ENCODE results near the gene DHX40. TPM values are rescaled to one million over a fixed set of nuclear protein-coding genes. Genes with fewer than 3 reads are reported as not detected.

Gene DHX40
- total RNA-seq, 1 experiment from 2014 or later, result 32.7 TPM

- Mint-ChIP-seq H3K9me3 (ENCODE audit: unreplicated experiment) (no peaks in the 10 kb centered on the region), H3K4me1 (ENCODE audit: low read depth, unreplicated experiment) (no peaks in the 10 kb centered on the region), H3K27me3 (ENCODE audit: insufficient read depth, unreplicated experiment) (peaks cover 9% of the 10 kb centered on the region), H3K27ac (ENCODE audit: unreplicated experiment) (no peak overlapping the region), H3K36me3 (ENCODE audit: insufficient read depth, unreplicated experiment) (no peaks in the 10 kb centered on the region), H3K4me3 (ENCODE audit: unreplicated experiment) (no peak overlapping the region)
- peak in 1 of 2 experiments; percentile 31 for TF ChIP-seq CTCF (IDR thresholded peaks at IDR 0.05; ENCODE audit: insufficient read depth in 1 of 2, low read depth in 1 of 2, low read length in 1 of 2, severe bottlenecking in 1 of 2, unreplicated experiment in 1 of 2)
- BruUV-seq (replicated peaks), result no TSS peak
- Histone ChIP-seq H3K27me3 (replicated peaks; ENCODE audit: control insufficient read depth, insufficient read depth, low read length) (no peaks in the 10 kb centered on the region), H3K4me3 (ENCODE audit: low read depth, low read length) (no peak overlapping the region), H3K36me3 (ENCODE audit: control insufficient read depth, insufficient read depth, low read length) (no peaks in the 10 kb centered on the region), H3K9me3 (no peaks in the 10 kb centered on the region), H3K4me1 (0 out of 2 replicates have a peak, but pooled peaks cover 5% of the 10 kb centered on the region)
- ChIA-PET CTCF (no interaction called here), POLR2A (no interaction called here)
- no peak for DNase-seq
- intact Hi-C loops (cut with micrococcal nuclease; ENCODE audit: unreplicated experiment), result no loop called here
Measured at GRCh38 chr17:59534583-59534982, 30.8 kb upstream of the DHX40 start.

- Histone ChIP-seq H3K36me3 (ENCODE audit: control insufficient read depth, insufficient read depth, low read length) (no peaks in the 10 kb centered on the region), H3K4me3 (ENCODE audit: low read depth, low read length) (no peak overlapping the region), H3K27me3 (replicated peaks; ENCODE audit: control insufficient read depth, insufficient read depth, low read length) (no peaks in the 10 kb centered on the region), H3K4me1 (no peaks in the 10 kb centered on the region), H3K9me3 (no peaks in the 10 kb centered on the region)
- no peaks in the 10 kb centered on the region for H3K9me3 Mint-ChIP-seq (ENCODE audit: unreplicated experiment)
- no peak for TF ChIP-seq CTCF (IDR thresholded peaks at IDR 0.05; ENCODE audit: insufficient read depth in 1 of 2, low read depth in 1 of 2, low read length in 1 of 2, severe bottlenecking in 1 of 2, unreplicated experiment in 1 of 2)
- intact Hi-C loops (cut with micrococcal nuclease; ENCODE audit: unreplicated experiment), result no loop called here
- H3K4me1 Mint-ChIP-seq (ENCODE audit: low read depth, unreplicated experiment), result no peaks in the 10 kb centered on the region
- DNase-seq, result no peak
- no peaks in the 10 kb centered on the region for H3K36me3 Mint-ChIP-seq (ENCODE audit: insufficient read depth, unreplicated experiment)
- H3K27me3 Mint-ChIP-seq (ENCODE audit: insufficient read depth, unreplicated experiment), result peaks cover 10% of the 10 kb centered on the region
- H3K4me3 Mint-ChIP-seq (ENCODE audit: unreplicated experiment), result no peak overlapping the region
- ChIA-PET POLR2A (interaction anchor here (0.5 kb wide), 1 partner anchor 11 kb away, joined by 4 read pairs; no protein-coding TSS in a partner anchor), CTCF (no interaction called here)
- no peak overlapping the region for H3K27ac Mint-ChIP-seq (ENCODE audit: unreplicated experiment)
- no TSS peak for BruUV-seq (replicated peaks)
Measured at GRCh38 chr17:59538195-59538909, 27.1 kb upstream of the DHX40 start.

- no peaks in the 10 kb centered on the region for H3K36me3 Mint-ChIP-seq (ENCODE audit: insufficient read depth, unreplicated experiment)
- no peaks in the 10 kb centered on the region for H3K9me3 Mint-ChIP-seq (ENCODE audit: unreplicated experiment)
- H3K27me3 Mint-ChIP-seq (ENCODE audit: insufficient read depth, unreplicated experiment), result peaks cover 8% of the 10 kb centered on the region
- no peaks in the 10 kb centered on the region for H3K4me1 Mint-ChIP-seq (ENCODE audit: low read depth, unreplicated experiment)
- no peaks in the 10 kb centered on the region for H3K4me1 ChIP-seq
- no peak overlapping the region for H3K4me3 ChIP-seq (ENCODE audit: low read depth, low read length)
- no peak overlapping the region for H3K4me3 Mint-ChIP-seq (ENCODE audit: unreplicated experiment)
- ChIA-PET CTCF (no interaction called here), POLR2A (no interaction called here)
- BruUV-seq (replicated peaks), result no TSS peak
- H3K27ac Mint-ChIP-seq (ENCODE audit: unreplicated experiment), result no peak overlapping the region
- intact Hi-C loops (cut with micrococcal nuclease; ENCODE audit: unreplicated experiment), result no loop called here
- H3K27me3 ChIP-seq (replicated peaks; ENCODE audit: control insufficient read depth, insufficient read depth, low read length), result no peaks in the 10 kb centered on the region
- TF ChIP-seq CTCF (IDR thresholded peaks at IDR 0.05; ENCODE audit: insufficient read depth in 1 of 2, low read depth in 1 of 2, low read length in 1 of 2, severe bottlenecking in 1 of 2, unreplicated experiment in 1 of 2), result no peak
- H3K36me3 ChIP-seq (ENCODE audit: control insufficient read depth, insufficient read depth, low read length), result no peaks in the 10 kb centered on the region
- no peak for DNase-seq
- no peaks in the 10 kb centered on the region for H3K9me3 ChIP-seq
Measured at GRCh38 chr17:59542960-59543635, 22.3 kb upstream of the DHX40 start.

Measured in Caco-2 (cell line).